Measurements from ENCODE around the gene WDR41.

WDR41 gene

GRCh38 chr5:77409870-77410621 is 82.1 kb downstream of the WDR41 start:
- no peak overlapping the region for H3K4me3 ChIP-seq (ENCODE audit: low read length)

GRCh38 chr5:77407152-77407551 is 85.0 kb downstream of the WDR41 start:
- Histone ChIP-seq H3K27ac (ENCODE audit: low read length) (no peak overlapping the region), H3K9ac (ENCODE audit: low read length) (no peak overlapping the region), H3K4me1 (ENCODE audit: low read length) (no peaks in the 10 kb centered on the region), H3K4me3 (ENCODE audit: low read length) (no peak overlapping the region), H3K36me3 (replicated peaks; ENCODE audit: low read depth, low read length) (no peaks in the 10 kb centered on the region), H3K27me3 (ENCODE audit: low read depth, low read length) (no peaks in the 10 kb centered on the region), H3K4me2 (ENCODE audit: low read length) (no peak overlapping the region), H4K20me1 (ENCODE audit: insufficient read depth, low read length) (no peaks in the 10 kb centered on the region), H3K79me2 (ENCODE audit: low read length) (no peaks in the 10 kb centered on the region), H2AFZ (ENCODE audit: low read depth, low read length) (no peak overlapping the region), H3K9me3 (ENCODE audit: insufficient read depth, low read length) (no peaks in the 10 kb centered on the region)
- TF ChIP-seq CTCF (IDR thresholded peaks at IDR 0.05; ENCODE audit: low read depth, low read length) (no peak), EZH2phosphoT487 (IDR thresholded peaks at IDR 0.05; ENCODE audit: low read depth) (no peak)

More at GRCh38 chr5:77409870-77410621, 82.1 kb downstream of the WDR41 start:
- no peaks in the 10 kb centered on the region for H3K9me3 ChIP-seq (ENCODE audit: insufficient read depth, low read length)
- no peaks in the 10 kb centered on the region for H3K27me3 ChIP-seq (ENCODE audit: low read depth, low read length)
- no peaks in the 10 kb centered on the region for H3K79me2 ChIP-seq (ENCODE audit: low read length)
- H3K27ac ChIP-seq (ENCODE audit: low read length) = no peak overlapping the region
- no peak overlapping the region for H3K9ac ChIP-seq (ENCODE audit: low read length)
- H2AFZ ChIP-seq (ENCODE audit: low read depth, low read length) = no peak overlapping the region
- no peaks in the 10 kb centered on the region for H3K36me3 ChIP-seq (replicated peaks; ENCODE audit: low read depth, low read length)
- TF ChIP-seq EZH2phosphoT487 (IDR thresholded peaks at IDR 0.05; ENCODE audit: low read depth) (no peak), CTCF (IDR thresholded peaks at IDR 0.05; ENCODE audit: low read depth, low read length) (no peak)
- H4K20me1 ChIP-seq (ENCODE audit: insufficient read depth, low read length) = no peaks in the 10 kb centered on the region
- H3K4me2 ChIP-seq (ENCODE audit: low read length) = no peak overlapping the region
- no peaks in the 10 kb centered on the region for H3K4me1 ChIP-seq (ENCODE audit: low read length)

DNA sequence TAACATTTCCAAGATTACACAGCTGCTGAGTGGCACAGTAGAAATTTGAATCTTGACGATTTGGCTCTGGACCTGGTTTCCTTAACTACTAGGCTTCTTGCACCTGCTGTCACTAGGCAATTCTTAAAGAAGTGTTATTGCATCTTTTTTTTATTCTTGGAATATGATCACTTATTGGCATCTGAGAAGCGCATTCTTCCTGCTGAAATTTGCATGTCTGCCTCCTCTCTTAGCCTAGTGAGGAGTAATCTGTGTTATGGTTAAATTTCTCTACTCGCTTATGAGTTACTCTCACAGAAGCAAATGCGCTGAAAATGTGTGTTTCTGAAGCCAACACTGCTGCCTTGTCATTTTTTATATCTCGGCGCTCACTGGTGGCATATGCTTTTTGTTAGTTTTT is 89.3 kb downstream of the WDR41 start:
- peaks cover 10% of the 10 kb centered on the region for H3K4me1 ChIP-seq (ENCODE audit: low read length)
- H3K4me2 ChIP-seq (ENCODE audit: low read length) = no peak overlapping the region
- no peaks in the 10 kb centered on the region for H3K79me2 ChIP-seq (ENCODE audit: low read length)
- H3K9me3 ChIP-seq (ENCODE audit: insufficient read depth, low read length) = no peaks in the 10 kb centered on the region
- H3K4me3 ChIP-seq (ENCODE audit: low read length) = no peak overlapping the region
- no peak overlapping the region for H3K27ac ChIP-seq (ENCODE audit: low read length)
- no peaks in the 10 kb centered on the region for H3K27me3 ChIP-seq (ENCODE audit: low read depth, low read length)
- no peak overlapping the region for H2AFZ ChIP-seq (ENCODE audit: low read depth, low read length)
- H4K20me1 ChIP-seq (ENCODE audit: insufficient read depth, low read length) = no peaks in the 10 kb centered on the region
- TF ChIP-seq CTCF (IDR thresholded peaks at IDR 0.05; ENCODE audit: low read depth, low read length) (no peak), EZH2phosphoT487 (IDR thresholded peaks at IDR 0.05; ENCODE audit: low read depth) (no peak)
- H3K36me3 ChIP-seq (replicated peaks; ENCODE audit: low read depth, low read length) = no peaks in the 10 kb centered on the region
- H3K9ac ChIP-seq (ENCODE audit: low read length) = no peak overlapping the region

DNA sequence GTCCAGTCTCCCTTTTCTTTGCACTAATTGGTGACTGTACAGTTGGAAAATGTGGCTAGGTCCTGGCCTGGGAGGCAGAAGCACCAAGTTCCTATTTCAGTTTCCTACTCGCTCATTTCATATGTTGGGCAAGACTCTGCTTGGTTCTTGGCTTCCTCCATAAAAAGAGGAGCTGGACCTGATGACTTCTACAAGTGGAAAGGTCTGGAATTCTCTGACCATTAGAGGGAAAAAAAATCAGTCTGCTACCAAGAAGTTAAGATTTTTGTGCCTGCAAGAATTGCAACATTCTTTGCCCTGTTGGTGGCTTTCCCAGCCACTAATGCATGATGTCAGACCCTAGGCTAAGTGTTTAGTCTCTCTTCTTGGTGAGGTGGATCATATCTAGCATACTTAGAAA is 91.5 kb downstream of the WDR41 start:
- no peak overlapping the region for H3K4me3 ChIP-seq (ENCODE audit: low read length)
- no peak overlapping the region for H3K27ac ChIP-seq (ENCODE audit: low read length)
- H3K36me3 ChIP-seq (replicated peaks; ENCODE audit: low read depth, low read length) = no peaks in the 10 kb centered on the region
- H3K79me2 ChIP-seq (ENCODE audit: low read length) = no peaks in the 10 kb centered on the region
- H3K27me3 ChIP-seq (ENCODE audit: low read depth, low read length) = no peaks in the 10 kb centered on the region
- H3K9ac ChIP-seq (ENCODE audit: low read length) = no peak overlapping the region
- no peaks in the 10 kb centered on the region for H4K20me1 ChIP-seq (ENCODE audit: insufficient read depth, low read length)
- H3K4me2 ChIP-seq (ENCODE audit: low read length) = no peak overlapping the region
- no peak for TF ChIP-seq CTCF (IDR thresholded peaks at IDR 0.05; ENCODE audit: low read depth, low read length)
- no peak for TF ChIP-seq EZH2phosphoT487 (IDR thresholded peaks at IDR 0.05; ENCODE audit: low read depth)
- H2AFZ ChIP-seq (ENCODE audit: low read depth, low read length) = no peak overlapping the region
- peaks cover 19% of the 10 kb centered on the region for H3K4me1 ChIP-seq (ENCODE audit: low read length)
- no peaks in the 10 kb centered on the region for H3K9me3 ChIP-seq (ENCODE audit: insufficient read depth, low read length)

Data from OCI-LY3 (cell line).